ENCODE results near the gene ALOX15.

GRCh38 chr17:4597975-4598374, 43.5 kb downstream of the ALOX15 start:
- TF ChIP-seq CTCF (conservative IDR thresholded peaks at IDR 0.05 in 1 of 2, IDR thresholded peaks at IDR 0.05 in 1 of 2; ENCODE audit: extremely low read depth in 1 of 2, insufficient read depth in 1 of 2, low read depth in 1 of 2, low read length in 2 of 2) = no peak
- TF ChIP-seq EZH2 (IDR thresholded peaks at IDR 0.05; ENCODE audit: borderline replicate concordance, low read length) = no peak
